ENCODE results near the gene UHMK1. TPM values are rescaled to one million over a fixed set of nuclear protein-coding genes. Genes with fewer than 3 reads are reported as not detected.
A peak's percentile ranks its signal among the peaks of the same experiment; 100 is the strongest.
"Not testable (repeated sequence)": the region's sequence is repeated elsewhere in the genome, so short reads cannot be mapped to it uniquely, and the experiment has no call there.

The UHMK1 gene
- total RNA-seq, 2 donors from 2014 or later, result 63.2 to 78.9 TPM

DNA sequence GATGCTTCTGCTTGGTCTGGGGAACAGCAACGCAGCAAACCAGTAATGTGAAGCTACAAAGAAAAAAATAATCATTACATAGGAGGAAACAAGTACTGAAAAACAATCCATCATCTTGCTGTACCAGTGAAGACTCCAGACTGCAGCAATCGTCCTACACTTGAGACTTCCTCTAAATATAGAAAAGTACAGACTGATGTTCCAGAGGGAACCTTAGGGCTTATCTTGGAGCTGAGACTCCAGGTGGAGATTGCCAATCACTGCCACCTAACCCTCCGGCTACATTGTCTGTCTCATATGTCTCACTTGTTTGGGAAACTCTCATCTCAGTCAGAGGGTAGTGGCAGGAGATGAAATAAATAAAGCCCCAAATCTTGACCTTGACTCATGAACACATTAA, 9.4 kb upstream of the UHMK1 start:
- no peak for DNase-seq (ENCODE audit: low spot score)
- no peak for ATAC-seq
- no peak overlapping the region for H3K4me3 Mint-ChIP-seq
- H3K36me3 Mint-ChIP-seq, result no peaks in the 10 kb centered on the region
- H3K9me3 Mint-ChIP-seq, result no peaks in the 10 kb centered on the region
- H3K27me3 Mint-ChIP-seq, result peaks cover 25 to 40% of the 10 kb centered on the region in 2 donors
- H3K27ac Mint-ChIP-seq, result no peak overlapping the region
- H3K4me1 Mint-ChIP-seq (ENCODE audit: low read depth in 2 of 2), result peaks cover 0 to 5% of the 10 kb centered on the region in 2 donors

DNA sequence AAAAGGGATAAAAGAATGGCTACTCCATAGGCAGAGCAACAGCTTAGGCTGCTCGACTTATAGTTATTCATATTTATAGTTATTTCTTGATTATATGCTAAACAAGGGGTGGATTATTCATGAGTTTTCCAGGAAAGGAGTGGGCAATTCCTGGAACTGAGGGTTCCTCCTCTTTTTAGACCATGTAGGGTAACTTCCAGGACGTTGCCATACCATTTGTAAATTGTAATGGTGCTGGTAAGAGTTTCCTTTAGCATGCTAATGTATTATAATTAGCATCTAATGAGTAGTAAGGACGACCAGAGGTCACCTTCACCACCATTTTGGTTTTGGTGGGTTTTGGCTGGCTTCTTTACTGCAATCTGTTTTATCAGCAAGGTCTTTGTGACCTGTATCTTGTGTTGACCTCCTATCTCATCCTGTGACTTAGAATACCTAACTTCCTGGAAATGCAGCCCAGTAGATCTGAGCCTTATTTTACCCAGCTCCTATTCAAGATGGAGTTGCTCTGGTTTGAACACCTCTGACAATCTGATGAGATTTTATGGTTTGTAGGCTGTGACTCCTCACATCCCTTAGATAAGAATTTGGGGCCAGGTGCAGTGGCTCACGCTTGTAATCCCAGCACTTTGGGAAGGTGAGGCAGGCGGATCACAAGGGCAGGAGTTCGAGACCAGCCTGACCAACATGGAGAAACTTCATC, 1.9 kb upstream of the UHMK1 start:
- Mint-ChIP-seq H3K4me1 (ENCODE audit: low read depth in 2 of 2) (peaks cover 9 to 18% of the 10 kb centered on the region in 2 donors), H3K27ac (peak overlapping the region; percentile 79 to 94), H3K4me3 (peak overlapping the region; percentile 6)
- ATAC-seq; DNase-seq (ENCODE audit: low spot score); H3K36me3 Mint-ChIP-seq; H3K9me3 Mint-ChIP-seq; H3K27me3 Mint-ChIP-seq: not testable (repeated sequence)

DNA sequence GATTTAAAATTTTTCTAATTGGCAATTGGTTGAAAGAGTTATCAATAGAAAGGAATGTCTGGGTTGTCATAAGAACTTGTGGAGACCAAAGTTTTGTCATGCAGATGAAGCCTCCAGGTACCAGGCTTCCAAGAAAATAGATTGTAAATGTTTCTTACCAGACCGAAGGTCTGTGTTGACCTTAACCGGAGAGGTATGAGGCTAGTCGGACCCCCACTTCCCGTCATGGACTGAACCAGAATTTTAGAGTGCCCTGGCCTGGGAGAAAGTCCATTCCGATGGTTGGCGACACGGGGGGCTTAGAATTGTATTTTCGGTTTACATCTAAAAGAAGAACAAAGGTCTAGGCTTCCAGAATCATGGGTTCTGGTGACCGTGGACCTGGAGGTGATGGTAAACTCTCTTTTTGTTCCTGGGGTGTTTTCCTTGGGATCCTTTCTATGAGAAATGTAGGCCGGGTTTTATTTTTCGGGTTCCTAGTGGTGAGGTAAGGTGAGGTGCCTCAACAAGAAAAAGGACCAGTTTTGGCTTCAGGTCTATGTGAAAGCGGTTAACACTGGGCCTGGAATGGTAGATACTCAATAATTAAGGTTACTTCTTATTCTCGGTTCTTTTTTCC, 405 bp upstream of the UHMK1 start:
- no peaks in the 10 kb centered on the region for H3K9me3 Mint-ChIP-seq
- no peak for DNase-seq (ENCODE audit: low spot score)
- H3K27me3 Mint-ChIP-seq, result peaks cover 0 to 4% of the 10 kb centered on the region in 2 donors
- peaks cover 9 to 18% of the 10 kb centered on the region in 2 donors for H3K4me1 Mint-ChIP-seq (ENCODE audit: low read depth in 2 of 2)
- peak overlapping the region; percentile 91 for H3K4me3 Mint-ChIP-seq
- no peak for ATAC-seq
- H3K36me3 Mint-ChIP-seq, result peaks cover 8% of the 10 kb centered on the region
- H3K27ac Mint-ChIP-seq, result peak overlapping the region; percentile 79 to 94

DNA sequence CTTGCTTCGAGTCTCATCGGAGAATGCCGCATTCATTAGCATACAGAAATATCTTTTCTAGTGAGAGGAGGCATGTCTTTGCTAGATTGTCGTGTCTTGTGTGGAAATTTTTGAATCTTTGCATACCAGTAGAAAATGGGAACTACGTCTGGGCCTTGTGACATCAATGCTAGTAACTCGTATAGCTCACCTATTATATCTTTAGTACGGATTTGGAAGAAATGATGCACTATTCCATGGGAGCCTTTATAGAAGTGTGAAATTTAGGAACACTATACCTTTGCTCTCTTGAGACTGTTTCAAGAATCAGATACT, 835 bp downstream of the UHMK1 start:
- Mint-ChIP-seq H3K4me1 (ENCODE audit: low read depth in 2 of 2) (peaks cover 9 to 21% of the 10 kb centered on the region in 2 donors), H3K4me3 (peak overlapping the region; percentile 91), H3K27me3 (no peaks in the 10 kb centered on the region), H3K36me3 (peaks cover 8% of the 10 kb centered on the region), H3K27ac (peak overlapping the region; percentile 79 to 94), H3K9me3 (no peaks in the 10 kb centered on the region)
- ATAC-seq (no peak), DNase-seq (ENCODE audit: low spot score) (no peak)

DNA sequence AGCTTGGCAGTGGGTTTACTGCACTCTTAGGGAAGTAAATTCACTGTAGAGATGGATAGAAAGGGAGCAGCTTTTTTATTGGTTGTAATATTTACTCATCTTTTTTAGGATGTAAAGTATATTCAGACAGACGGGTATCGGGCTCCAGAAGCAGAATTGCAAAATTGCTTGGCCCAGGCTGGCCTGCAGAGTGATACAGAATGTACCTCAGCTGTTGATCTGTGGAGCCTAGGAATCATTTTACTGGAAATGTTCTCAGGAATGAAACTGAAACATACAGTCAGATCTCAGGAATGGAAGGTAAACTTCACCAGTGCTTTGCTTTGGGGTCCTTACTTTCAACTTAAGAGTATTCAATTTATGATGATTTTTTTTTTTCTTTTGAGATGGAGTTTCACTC, 3.2 kb downstream of the UHMK1 start:
- Mint-ChIP-seq H3K4me3 (no peak overlapping the region), H3K36me3 (peaks cover 8% of the 10 kb centered on the region), H3K27ac (no peak overlapping the region), H3K27me3 (no peaks in the 10 kb centered on the region), H3K4me1 (ENCODE audit: low read depth in 2 of 2) (peaks cover 9 to 21% of the 10 kb centered on the region in 2 donors), H3K9me3 (no peaks in the 10 kb centered on the region)
- DNase-seq (ENCODE audit: low spot score) (no peak), ATAC-seq (no peak)

DNA sequence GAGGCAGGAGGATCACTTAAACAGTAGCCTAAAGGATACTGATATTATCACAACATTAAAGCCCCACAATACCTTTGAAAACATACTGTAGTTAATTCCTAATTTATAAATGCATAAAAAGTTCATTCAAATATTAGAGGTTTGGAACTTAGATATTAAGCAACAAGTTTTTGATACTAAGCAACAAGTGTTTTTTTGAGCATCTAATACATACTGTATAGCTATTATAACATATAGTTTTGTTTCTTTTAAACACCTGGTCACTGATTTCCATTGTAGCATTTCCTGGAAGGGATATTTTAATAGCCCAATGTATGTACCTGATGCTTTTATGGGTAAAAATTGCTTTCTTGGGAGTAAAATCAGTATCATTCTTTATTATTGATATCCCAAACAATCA, 4.5 kb downstream of the UHMK1 start:
- Mint-ChIP-seq H3K27me3 (no peaks in the 10 kb centered on the region), H3K36me3 (peaks cover 12% of the 10 kb centered on the region), H3K4me3 (no peak overlapping the region), H3K27ac (no peak overlapping the region), H3K4me1 (ENCODE audit: low read depth in 2 of 2) (peaks cover 4 to 21% of the 10 kb centered on the region in 2 donors), H3K9me3 (no peaks in the 10 kb centered on the region)
- DNase-seq (ENCODE audit: low spot score) (no peak), ATAC-seq (no peak)

DNA sequence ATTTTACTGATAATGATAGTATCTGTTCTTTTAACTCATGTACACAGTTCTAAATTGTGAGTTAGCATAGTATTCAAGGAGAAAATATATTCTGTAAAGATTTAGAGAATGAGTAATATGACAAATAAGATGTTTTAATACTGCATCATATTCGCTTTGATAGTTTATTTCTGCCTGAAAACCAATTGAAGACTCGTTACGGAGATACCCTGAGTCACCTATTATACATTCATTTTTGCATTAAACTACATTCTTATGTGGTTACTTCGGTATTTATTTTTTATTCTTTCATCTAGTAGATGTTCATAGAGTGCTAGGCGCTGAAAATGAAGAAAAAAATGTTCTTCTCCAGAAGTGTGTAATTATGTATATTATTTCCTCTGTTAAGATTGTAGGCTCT, 5.3 kb downstream of the UHMK1 start:
- Mint-ChIP-seq H3K27me3 (no peaks in the 10 kb centered on the region), H3K36me3 (peaks cover 16% of the 10 kb centered on the region), H3K4me1 (ENCODE audit: low read depth in 2 of 2) (peaks cover 4 to 22% of the 10 kb centered on the region in 2 donors), H3K27ac (no peak overlapping the region), H3K9me3 (no peaks in the 10 kb centered on the region), H3K4me3 (no peak overlapping the region)
- DNase-seq (ENCODE audit: low spot score) (no peak), ATAC-seq (no peak)

DNA sequence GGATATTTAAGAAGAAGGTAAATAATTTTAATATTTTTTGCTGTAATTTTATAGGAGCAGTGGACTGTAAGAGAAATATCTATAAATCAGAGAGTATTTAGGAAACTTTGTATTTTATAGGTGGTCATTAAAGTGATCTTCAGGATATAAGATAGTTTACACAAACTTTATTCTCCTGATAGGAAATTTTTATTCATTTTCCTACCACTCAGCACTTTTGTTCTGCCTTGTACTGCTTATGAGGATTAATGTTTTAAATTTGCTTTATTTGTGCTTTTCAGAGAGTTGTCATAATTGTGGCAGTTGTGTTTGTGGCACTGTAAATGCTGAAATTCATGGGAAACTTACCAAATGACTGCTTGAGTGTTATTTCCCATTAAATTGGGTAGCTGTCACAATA, 29.7 kb downstream of the UHMK1 start:
- ATAC-seq (no peak), DNase-seq (ENCODE audit: low spot score) (no peak)
- H3K27ac Mint-ChIP-seq, result no peak overlapping the region
- no peaks in the 10 kb centered on the region for H3K9me3 Mint-ChIP-seq
- H3K4me1 Mint-ChIP-seq (ENCODE audit: low read depth in 2 of 2), result peaks cover 4 to 13% of the 10 kb centered on the region in 2 donors
- peaks cover 28% of the 10 kb centered on the region for H3K36me3 Mint-ChIP-seq
- no peak overlapping the region for H3K4me3 Mint-ChIP-seq
- no peaks in the 10 kb centered on the region for H3K27me3 Mint-ChIP-seq

DNA sequence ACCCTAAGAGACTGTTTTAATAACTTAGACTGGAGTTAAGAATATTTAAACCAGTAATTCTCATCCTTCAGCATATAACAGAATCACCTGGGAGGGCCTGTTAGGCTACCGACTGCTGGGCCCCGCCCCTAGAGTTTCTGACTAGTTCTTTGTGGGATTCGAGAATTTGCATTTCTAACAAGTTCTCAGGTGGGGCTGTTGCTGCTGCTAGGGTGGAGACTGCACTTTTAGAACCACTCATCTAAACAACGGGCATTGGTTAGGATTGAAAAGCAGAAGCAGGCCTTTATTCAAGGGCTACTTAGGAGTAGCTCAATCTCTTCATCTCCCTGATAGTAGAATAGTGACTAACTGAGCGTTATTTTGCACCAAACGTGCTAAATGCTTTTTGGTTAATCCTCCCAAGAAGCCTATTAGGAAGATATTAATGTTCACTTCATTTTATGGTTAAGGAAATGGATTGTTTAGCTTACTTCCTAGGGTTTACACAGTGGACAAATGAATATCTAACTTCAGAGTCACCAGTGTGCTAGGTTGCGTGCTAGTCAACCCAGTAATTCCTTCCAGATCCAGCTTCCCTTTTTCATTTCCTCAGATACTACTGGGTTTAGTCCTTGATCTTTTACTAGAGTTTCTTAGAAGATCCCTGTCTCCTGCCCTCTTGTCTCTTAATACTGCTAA, 32.8 kb downstream of the UHMK1 start:
- no peaks in the 10 kb centered on the region for H3K27me3 Mint-ChIP-seq
- H3K36me3 Mint-ChIP-seq, result peaks cover 4% of the 10 kb centered on the region
- peaks cover 4 to 13% of the 10 kb centered on the region in 2 donors for H3K4me1 Mint-ChIP-seq (ENCODE audit: low read depth in 2 of 2)
- ATAC-seq (no peak), DNase-seq (ENCODE audit: low spot score) (no peak)
- H3K27ac Mint-ChIP-seq, result no peak overlapping the region
- no peak overlapping the region for H3K4me3 Mint-ChIP-seq
- H3K9me3 Mint-ChIP-seq, result no peaks in the 10 kb centered on the region

DNA sequence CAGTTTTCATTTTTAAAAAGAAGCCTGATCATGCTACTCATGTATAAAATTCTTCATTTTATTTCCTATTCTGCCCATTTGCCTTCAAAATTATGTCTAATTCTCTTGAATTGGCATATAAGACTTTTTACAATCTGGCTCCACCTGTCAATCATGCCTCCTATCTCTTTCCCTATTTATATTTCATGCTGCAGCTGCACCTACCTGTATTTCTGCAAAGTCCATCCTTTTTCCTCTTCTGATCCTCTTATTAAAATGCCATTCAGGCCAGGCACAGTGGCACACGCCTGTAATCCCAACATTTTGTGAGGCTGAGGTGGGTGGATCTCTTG, 33.3 kb downstream of the UHMK1 start:
- Mint-ChIP-seq H3K9me3 (no peaks in the 10 kb centered on the region), H3K4me3 (no peak overlapping the region), H3K36me3 (peaks cover 4% of the 10 kb centered on the region), H3K27me3 (no peaks in the 10 kb centered on the region), H3K27ac (no peak overlapping the region), H3K4me1 (ENCODE audit: low read depth in 2 of 2) (peaks cover 4 to 13% of the 10 kb centered on the region in 2 donors)
- no peak for DNase-seq (ENCODE audit: low spot score)
- ATAC-seq, result no peak

DNA sequence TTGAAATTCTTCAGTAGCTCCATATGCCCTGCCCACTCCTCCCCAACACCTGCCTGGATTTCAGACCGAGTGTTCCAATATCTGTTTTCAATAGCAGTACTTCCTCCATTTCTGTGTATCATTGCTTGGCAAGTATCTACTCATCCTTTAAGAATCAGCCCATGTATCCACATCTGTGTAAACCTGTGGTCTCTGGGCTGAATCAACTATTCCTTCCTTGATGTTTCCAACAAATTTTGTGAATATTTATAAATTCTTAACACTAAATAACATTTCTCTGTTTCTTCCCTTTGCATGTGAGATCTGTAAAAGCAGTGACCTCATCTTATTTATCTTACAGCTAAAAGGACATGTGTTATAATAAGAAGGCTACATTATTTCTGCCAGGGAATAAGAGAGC, 37.9 kb downstream of the UHMK1 start:
- H3K4me1 Mint-ChIP-seq (ENCODE audit: low read depth in 2 of 2), result peaks cover 7 to 8% of the 10 kb centered on the region in 2 donors
- H3K27me3 Mint-ChIP-seq, result no peaks in the 10 kb centered on the region
- no peaks in the 10 kb centered on the region for H3K9me3 Mint-ChIP-seq
- ATAC-seq (no peak), DNase-seq (ENCODE audit: low spot score) (no peak)
- no peak overlapping the region for H3K27ac Mint-ChIP-seq
- no peak overlapping the region for H3K4me3 Mint-ChIP-seq
- H3K36me3 Mint-ChIP-seq, result no peaks in the 10 kb centered on the region

DNA sequence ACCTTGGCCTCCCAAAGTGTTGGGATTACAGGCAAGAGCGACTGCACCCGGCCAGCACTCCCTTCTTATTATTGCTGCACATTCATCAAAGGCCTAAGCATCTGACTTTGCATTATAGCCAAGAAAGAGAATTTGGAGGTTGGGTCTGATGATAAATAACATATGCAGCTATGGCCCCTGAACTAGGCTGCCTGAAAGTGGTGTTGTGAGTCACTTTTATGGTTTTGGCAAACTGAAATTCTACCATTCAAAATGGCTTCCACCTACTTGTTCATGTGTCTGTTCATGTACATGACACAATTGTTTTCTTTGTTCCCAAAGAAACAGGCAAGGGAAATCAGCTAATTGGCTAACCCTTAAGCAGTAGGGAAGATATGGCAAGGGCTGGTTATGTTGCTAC, 38.9 kb downstream of the UHMK1 start:
- Mint-ChIP-seq H3K9me3 (no peaks in the 10 kb centered on the region), H3K36me3 (no peaks in the 10 kb centered on the region), H3K4me3 (no peak overlapping the region), H3K27me3 (no peaks in the 10 kb centered on the region), H3K4me1 (ENCODE audit: low read depth in 2 of 2) (peaks cover 2 to 8% of the 10 kb centered on the region in 2 donors), H3K27ac (no peak overlapping the region)
- ATAC-seq (no peak), DNase-seq (ENCODE audit: low spot score) (no peak)

DNA sequence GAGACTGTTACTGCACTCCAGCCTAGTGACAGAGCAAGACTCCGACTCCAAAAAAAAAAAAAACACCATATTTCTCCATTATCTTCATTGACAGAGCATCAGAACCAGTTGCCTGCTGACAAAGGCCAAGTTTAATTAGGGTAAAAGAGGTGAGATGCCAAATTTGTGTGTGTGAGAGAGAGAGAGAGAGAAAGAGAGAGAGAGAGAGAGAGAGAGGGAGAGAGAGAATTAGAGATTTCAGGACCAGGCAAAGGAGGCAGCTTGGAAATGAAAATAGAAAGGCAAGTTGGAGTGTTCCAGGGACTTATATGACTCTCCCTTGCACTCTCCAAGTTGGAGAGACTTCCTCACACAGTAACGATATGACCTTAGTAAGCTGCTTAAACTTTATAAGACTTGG, 39.6 kb downstream of the UHMK1 start:
- Mint-ChIP-seq H3K27ac (no peak overlapping the region), H3K4me1 (ENCODE audit: low read depth in 2 of 2) (peaks cover 0 to 8% of the 10 kb centered on the region in 2 donors), H3K4me3 (no peak overlapping the region), H3K9me3 (no peaks in the 10 kb centered on the region), H3K36me3 (no peaks in the 10 kb centered on the region), H3K27me3 (no peaks in the 10 kb centered on the region)
- ATAC-seq (no peak), DNase-seq (ENCODE audit: low spot score) (no peak)

DNA sequence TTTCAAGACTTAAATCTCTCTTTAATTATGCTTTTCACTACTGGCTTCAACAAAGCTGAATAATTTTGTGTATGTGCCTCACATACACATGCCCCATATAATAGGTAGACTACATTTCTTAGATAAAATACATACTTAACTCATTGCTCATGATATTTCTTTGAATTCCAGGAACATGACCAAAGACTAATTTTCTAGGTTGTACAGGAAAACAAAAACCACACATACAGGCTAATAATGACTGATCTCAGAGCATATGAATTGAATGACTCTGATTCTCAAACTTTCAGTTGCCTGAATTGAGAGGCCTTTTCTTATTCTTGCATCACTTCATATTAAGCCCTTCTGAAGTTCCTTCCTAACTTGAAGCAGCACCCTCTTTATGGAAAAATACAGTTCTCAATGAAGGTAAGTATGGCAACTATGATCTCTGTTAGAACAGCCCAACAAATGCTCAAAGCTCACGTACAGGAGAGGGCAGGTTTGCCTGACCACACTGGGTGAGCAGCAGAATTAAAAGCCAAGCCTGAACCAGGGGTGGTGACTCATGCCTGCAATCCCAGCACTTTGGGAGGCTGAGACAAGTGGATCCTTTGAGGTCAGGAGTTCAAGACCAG, 41.3 kb downstream of the UHMK1 start:
- Mint-ChIP-seq H3K27me3 (no peaks in the 10 kb centered on the region), H3K9me3 (no peaks in the 10 kb centered on the region), H3K36me3 (peaks cover 6% of the 10 kb centered on the region), H3K27ac (peak overlapping the region in 1 of 2 donors; percentile 62), H3K4me3 (no peak overlapping the region), H3K4me1 (ENCODE audit: low read depth in 2 of 2) (peaks cover 0 to 8% of the 10 kb centered on the region in 2 donors)
- DNase-seq (ENCODE audit: low spot score), result no peak
- peak in 1 of 2 donors; percentile 80 for ATAC-seq
